HG03565 (cell line): ENCODE data around the gene PLAU.
"Not testable (repeated sequence)": the region's sequence is repeated elsewhere in the genome, so short reads cannot be mapped to it uniquely, and the experiment has no call there.

Experiments used
- ATAC-seq: cut with Tn5 transposase; IDR thresholded peaks from one replicate; pipeline ENCODE4 v1.9.1; 2021; ENCODE audit warnings: mild to moderate bottlenecking, moderate library complexity; ENCODE audit not compliant: unreplicated experiment

PLAU gene

GRCh38 chr10:73876566-73876965 is 34.4 kb upstream of the PLAU start:
- ATAC-seq: no peak

DNA sequence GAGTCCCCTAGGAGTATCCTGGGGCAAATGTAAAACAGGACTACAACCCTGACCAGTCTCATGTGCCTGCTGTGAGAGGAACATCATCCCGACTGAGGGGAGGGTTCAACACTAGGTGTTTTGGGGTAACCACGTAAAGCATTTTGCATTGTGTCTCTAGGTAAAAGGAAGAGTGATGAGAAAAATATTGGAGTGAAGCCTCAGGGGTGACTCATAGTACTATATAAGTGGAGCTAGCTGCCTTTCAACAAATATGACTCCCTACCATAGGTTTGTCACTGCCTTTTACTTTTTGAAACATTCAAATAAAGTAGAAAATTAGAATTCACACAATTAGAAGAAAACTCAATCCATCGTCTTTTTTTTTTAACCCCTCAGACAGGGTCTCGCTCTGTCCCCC is 34.0 kb upstream of the PLAU start:
- ATAC-seq: no peak

DNA sequence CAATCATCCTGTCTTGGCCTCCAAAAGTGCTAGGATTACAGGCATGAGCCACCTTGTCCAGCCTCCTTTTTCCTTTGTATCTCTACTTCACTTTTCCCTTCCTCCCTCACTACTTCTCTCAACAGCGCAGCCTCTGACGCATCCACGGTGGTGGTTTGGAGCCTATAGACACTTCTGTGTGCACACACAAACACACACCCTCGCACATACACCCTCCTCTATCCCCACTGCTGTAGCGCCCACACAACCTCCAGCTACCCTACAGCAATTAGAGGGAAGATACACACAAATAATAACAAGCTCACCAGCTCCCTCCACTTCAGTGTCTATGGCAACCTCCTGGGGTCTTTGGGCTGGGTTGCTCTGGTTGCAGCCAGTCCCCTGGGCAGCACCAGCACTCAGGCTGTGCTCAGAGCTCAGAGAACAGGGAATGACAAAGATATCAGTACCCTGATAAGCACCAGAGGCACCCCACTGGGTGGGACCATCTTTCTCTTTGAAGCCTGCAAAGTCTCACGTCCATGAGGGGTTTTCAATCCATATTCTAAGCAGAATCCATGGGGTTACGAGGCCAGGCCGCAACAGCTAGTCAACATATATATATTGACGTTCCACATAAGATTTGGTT is 33.3 kb upstream of the PLAU start:
- ATAC-seq: no peak

DNA sequence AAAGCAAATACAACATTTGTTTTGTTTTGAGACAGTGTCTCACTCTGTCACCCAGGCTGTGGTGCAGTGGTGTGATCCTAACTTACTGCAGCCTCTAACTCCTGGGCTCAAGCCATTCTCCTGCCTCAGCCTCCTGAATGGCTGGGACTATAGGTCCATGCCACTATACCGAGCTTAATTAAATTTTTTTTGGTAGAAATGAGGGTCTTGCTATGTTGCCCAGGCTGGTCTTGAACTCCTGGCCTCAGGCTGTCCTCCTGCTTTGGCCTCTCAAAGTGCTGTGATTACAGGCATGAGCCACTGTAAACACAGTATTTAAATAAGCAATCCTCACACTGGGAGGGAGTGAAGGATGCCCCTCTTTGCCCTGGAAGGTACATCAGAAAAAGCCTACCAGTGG is 32.6 kb upstream of the PLAU start:
- no peak for ATAC-seq

DNA sequence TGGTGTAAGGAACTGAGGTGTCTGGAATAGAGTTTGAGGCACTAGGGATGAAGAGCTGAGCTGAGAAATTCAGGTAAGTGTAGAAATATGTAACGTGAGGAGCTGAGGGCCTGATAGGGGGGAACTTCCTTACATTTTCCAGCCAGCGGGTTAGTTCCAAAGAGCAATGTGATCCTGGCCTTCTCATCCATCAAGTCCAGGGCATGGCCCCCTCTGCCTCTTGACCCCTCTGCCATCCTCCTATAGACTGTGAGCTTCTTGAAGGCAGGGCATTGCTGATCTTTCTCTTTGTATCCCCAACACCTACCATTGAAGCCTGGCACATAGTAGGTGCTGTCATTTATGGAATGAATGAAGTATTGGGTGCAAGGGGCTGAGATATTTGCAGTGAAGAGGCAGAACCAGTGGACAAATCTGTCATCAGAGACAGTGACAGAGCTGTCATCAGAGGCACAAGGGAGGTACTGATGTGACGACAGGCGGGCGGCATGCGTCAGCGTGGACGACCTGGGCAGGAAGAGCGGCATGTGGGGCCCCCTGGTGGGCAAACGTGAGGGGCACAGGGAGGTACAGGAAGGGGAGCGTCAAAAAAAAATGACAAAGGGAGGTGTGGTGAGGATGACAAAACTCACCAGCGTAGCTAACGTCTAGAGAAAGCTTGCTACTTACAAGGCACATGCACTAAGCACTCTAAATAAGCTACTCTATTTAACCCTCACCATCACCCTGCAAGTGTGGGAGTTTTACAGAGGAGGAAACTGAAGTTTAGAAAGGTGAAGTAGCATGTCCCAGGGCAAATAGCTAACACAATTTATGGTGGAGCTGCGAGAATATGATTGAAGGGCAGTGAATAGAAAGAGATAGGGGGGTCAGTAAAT is 31.4 kb upstream of the PLAU start:
- ATAC-seq: peak; percentile 86

DNA sequence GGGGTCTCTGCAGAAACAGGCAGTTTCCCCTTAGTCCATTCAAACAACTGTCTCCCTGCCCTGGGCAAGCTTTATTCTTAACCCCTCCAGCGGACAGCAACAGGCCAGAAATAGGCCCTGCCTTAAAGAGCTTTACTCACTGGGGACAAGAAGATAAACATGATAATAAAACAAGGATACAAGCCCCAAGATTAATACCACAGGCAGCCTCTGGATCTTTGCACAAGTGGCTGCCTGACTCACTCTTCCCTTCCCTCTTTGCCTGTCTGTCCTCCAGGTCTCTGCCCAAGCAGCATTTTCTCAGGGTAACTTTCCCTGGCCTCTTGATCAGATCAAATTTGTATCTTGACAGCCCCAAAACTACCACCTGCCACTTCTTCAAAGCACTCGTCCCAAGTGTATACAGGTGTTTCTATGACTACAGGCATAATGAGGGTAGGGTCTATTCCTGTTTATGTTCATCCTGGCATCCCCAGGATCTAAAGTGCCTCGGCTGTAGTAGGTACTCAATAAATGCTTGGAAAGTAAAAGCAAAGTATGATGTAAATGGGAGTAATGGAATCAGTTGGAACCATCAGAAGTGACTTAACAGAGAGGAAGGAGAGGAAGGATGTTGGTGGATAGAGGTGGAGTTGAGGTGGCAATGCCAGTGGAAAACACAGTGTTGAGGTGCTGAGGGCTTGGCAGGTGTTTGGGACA is 29.6 kb upstream of the PLAU start:
- ATAC-seq: no peak

DNA sequence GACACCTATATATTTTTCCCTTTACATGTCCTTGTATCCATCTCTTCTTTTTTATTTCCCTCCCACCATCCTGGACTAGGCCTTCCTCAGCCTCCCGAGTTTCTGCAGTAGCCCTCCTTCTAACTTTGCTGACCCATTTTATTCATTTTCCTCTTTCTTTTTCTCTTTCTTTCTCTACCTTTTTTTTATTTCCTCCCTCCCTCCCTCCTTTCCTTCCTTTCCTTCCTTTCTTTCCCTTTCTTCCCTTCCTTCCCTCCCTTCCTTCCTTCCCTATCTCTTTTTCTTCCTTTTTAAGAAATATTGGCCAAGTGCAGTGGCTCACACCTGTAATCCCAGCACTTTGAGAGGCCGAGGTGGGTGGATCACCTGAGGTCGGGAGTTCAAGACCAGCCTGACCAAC is 26.9 kb upstream of the PLAU start:
- no peak for ATAC-seq

- ATAC-seq: peak; percentile 62
Measured at GRCh38 chr10:73886085-73886529, 24.8 kb upstream of the PLAU start.

DNA sequence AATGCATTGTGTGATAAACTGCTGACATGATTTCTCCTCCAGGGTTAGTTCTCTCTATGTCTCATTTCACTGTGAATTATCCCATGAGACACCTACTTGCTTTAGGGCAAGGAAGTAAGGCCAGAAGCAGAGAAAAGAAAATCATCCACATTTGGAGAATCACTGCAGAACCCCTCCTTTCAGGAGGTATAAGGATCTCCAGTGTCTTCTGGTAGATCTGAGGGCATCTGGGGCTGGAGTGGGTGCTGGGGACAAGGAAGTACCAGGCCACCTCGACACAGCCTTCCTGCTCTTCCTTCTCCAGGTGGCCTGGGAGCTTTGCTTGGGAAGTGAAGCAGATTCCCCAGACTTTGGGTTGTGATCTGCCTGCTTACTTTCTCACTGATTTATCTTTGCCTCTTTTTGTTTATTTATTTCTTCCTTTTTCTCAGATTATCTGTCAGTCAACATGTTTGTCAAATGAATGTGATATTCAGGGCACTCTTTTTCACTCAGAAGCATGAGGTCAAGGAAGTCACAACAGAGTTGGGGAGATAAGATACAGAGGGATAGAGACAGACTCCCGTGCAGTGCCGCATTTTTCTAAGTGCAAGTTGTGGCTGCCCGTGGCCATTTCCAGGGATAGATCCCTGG is 24.2 kb upstream of the PLAU start:
- ATAC-seq: no peak

GRCh38 chr10:73887294-73888039 is 23.5 kb upstream of the PLAU start:
- ATAC-seq: no peak

DNA sequence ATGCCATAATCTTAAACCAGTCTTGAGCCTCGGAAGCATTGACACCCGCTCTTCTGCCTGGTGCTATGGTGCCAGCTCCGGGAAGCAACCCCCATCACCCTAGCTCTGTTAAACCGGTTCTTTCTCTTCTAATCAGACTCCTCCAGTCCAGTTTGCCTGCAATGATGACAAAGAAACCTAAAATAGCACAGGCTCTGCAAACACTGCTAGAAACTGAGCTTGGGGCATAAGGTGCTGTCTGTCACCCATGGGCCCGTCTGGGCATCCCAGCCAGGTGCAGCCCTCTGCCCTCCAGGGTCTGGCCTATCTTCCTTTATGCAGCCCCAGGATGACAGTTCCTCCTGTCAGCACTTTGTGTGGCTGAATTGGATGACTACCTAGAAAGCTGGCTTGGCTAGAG is 22.4 kb upstream of the PLAU start:
- ATAC-seq: no peak

DNA sequence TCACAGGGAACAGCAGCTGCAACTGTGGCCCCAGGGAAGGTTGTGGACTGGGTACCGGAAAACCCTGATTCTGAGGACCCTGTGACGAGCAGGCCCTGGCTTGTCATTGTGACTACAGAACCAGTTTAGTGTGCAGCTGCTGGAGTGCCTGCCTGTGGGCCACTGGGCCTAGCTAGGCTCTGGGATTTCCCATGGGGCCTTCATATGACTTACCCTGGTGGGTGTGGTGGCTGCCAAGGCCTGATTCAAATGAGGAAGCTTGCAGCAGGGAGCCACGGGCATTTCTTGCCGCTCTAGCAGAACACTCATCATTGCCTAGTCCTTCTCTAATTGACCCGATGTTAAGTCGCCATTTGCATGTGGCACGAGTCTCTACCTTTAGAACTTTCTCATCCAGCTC is 21.9 kb upstream of the PLAU start:
- no peak for ATAC-seq

DNA sequence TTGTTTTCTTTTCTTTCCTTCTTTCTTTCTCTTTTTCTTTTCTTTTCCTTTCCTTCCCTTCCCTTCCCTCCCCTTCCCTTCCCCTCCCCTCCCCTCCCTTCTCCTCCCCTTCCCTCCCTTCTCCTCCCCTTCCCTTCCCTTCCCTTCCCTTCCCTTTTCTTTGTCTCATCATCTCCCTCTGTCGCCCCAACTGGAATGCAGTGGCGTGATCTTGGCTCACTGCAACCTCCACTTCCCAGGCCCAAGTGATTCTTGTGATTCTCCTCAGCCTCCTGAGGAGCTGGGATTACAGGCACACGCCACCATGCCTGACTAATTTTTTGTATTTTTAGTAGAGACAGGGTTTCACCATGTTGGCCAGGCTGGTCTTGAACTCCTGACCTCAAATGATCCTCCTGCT is 21.5 kb upstream of the PLAU start:
- ATAC-seq: not testable (repeated sequence)

DNA sequence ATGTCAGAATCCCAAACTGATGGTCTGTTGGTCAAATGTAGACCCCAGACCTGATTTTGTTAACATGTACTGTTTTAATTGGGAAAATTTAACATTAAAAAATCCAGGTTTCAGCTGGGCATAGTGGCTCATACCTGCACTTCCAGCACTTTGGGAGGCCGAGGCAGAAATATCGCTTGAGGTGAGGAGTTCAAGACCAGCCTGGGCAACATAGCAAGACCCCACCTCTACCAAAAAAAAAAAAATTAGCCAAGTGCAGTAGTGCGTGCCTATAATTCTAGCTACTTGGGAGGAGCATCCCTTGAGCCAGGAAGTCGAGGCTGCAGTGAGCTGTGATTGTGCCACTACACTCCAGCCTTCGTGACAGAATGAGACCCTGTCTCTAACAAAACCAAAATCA is 20.7 kb upstream of the PLAU start:
- ATAC-seq: no peak

GRCh38 chr10:73890830-73891229 is 20.1 kb upstream of the PLAU start:
- not testable (repeated sequence) for ATAC-seq

DNA sequence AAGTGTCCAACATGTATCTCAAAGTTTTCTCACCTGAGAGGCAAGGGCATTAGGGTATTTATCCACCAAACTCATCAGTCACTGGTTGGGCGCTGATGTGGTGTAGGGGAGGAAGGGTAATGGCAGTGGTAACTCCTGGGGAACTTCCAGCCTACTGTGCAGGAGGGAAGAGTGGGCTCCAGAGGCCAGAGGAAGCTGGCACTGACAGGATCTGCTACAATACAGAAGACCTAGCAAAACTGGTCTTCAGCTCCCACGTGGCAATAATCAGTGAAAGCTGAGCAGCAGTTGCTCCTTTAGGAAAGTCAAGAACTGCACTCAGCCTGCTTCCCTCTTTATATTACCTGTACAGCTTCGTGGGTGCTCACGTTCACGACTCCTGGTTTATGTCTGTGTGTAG is 19.4 kb upstream of the PLAU start:
- no peak for ATAC-seq

DNA sequence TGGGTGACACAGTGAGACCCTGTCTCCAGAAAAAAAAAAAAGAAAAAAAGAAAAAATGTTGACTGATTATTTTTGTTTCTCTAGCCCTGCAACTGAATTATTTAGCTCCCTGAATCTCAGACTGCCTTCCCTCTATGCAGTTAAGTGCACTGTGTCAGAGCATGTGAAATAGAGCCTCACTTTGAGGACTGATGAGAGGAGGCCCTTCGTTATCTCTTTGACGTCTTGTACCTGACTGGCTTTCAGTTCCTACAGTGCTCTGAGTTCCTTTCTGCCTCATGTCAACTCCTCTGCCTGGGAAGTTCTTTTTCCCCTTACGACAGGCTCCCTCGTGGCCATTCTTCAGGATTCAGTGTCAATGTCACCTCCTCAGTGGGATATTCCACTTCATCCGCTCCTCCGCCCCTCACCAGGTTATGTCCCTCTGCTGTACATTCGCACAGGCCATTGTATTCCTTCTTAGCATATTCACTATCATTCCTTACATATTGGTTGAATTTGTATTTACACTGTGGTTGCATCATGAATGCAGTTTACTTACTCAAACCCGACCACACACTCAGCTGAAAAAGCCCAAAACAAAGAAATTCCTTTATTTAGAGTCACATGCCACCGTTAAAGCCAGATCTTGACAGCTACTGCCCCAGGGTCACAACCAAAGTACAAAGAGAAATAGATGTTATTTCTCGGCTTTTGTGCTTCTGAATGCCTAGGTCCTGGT is 18.5 kb upstream of the PLAU start:
- ATAC-seq: no peak

GRCh38 chr10:73893426-73893825 is 17.5 kb upstream of the PLAU start:
- ATAC-seq: no peak

DNA sequence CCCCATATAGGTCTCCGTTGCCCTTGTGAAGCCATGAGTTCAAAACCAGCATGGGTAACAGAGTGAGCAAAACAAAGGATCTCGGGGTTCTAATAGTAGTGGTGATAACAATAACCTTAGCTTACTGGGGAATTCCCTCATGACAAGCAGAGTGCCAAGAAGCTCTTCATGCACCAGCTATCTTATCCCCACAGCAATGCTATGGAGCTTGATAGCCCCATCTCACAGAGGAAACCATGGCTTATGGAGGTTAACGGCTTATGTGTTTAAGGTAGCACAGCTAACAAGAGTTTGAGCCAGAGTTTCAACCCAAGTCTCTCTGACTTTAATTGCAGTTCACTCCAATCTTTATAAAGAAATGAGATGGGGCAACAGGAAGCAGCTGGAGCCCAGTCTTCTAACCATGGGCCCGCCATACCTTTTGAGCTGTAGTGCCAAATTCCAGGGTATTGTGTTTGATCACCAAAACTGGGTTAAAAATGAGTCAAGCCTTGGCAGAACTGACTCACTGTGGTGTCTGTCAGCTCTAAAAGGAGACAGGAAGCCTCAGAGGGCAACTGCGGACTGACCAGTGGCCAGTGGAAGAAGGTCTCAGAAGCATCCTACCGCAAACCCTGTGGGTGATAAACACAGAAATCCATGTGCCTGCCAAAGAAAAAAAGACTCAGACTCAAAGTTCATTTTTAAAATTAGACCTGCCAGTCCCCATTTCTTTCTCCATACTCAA is 16.5 kb upstream of the PLAU start:
- no peak for ATAC-seq
